HG03460 (cell line): ENCODE measurements around the gene BICD2.
"Not testable (repeated sequence)": the region's sequence is repeated elsewhere in the genome, so short reads cannot be mapped to it uniquely, and the experiment has no call there.

ENCODE experiments used
- ATAC-seq: cut with Tn5 transposase; IDR thresholded peaks from one replicate; pipeline ENCODE4 v1.9.1; 2021; ENCODE audit not compliant: unreplicated experiment

Gene BICD2

GRCh38 chr9:92771309-92771708, 6.7 kb upstream of the BICD2 start:
- ATAC-seq = no peak

GRCh38 chr9:92770360-92770995, 5.8 kb upstream of the BICD2 start:
- no peak for ATAC-seq

GRCh38 chr9:92769990-92770359, 5.3 kb upstream of the BICD2 start:
- ATAC-seq = no peak

- ATAC-seq = no peak
Observed at GRCh38 chr9:92769286-92769685, 4.7 kb upstream of the BICD2 start.

GRCh38 chr9:92768816-92769215, 4.2 kb upstream of the BICD2 start:
- not testable (repeated sequence) for ATAC-seq

- no peak for ATAC-seq
Observed at GRCh38 chr9:92767066-92768054, 2.7 kb upstream of the BICD2 start.

GRCh38 chr9:92764988-92765936, 629 bp upstream of the BICD2 start:
- ATAC-seq = peak; percentile 86

GRCh38 chr9:92763721-92764380, 782 bp downstream of the BICD2 start:
- ATAC-seq = no peak

GRCh38 chr9:92762781-92763708, 1.6 kb downstream of the BICD2 start:
- ATAC-seq = no peak

- ATAC-seq = no peak
Observed at GRCh38 chr9:92762196-92762595, 2.4 kb downstream of the BICD2 start.

GRCh38 chr9:92761686-92762085, 2.9 kb downstream of the BICD2 start:
- no peak for ATAC-seq

- no peak for ATAC-seq
Observed at GRCh38 chr9:92760494-92760893, 4.1 kb downstream of the BICD2 start.

- ATAC-seq = no peak
Observed at GRCh38 chr9:92760070-92760469, 4.6 kb downstream of the BICD2 start.

- no peak for ATAC-seq
Observed at GRCh38 chr9:92759446-92759845, 5.2 kb downstream of the BICD2 start.

GRCh38 chr9:92756792-92757191, 7.8 kb downstream of the BICD2 start:
- ATAC-seq = no peak

- ATAC-seq = no peak
Observed at GRCh38 chr9:92754091-92754745, 10.4 kb downstream of the BICD2 start.

- ATAC-seq = no peak
Observed at GRCh38 chr9:92752812-92753404, 11.7 kb downstream of the BICD2 start.

- ATAC-seq = no peak
Observed at GRCh38 chr9:92749934-92750315, 14.7 kb downstream of the BICD2 start.
